Measurements from ENCODE around the gene DENND2A.
"Not testable (repeated sequence)": the region's sequence is repeated elsewhere in the genome, so short reads cannot be mapped to it uniquely, and the experiment has no call there.

DENND2A gene

GRCh38 chr7:140646931-140647647 is 6.5 kb upstream of the DENND2A start:
- peak; percentile 30 for DNase-seq (ENCODE audit: low spot score)

- DNase-seq (ENCODE audit: low spot score) = no peak
Measured at GRCh38 chr7:140645166-140645900, 4.7 kb upstream of the DENND2A start.

GRCh38 chr7:140644761-140645160 is 4.1 kb upstream of the DENND2A start:
- not testable (repeated sequence) for DNase-seq (ENCODE audit: low spot score)

- DNase-seq (ENCODE audit: low spot score) = no peak
Measured at GRCh38 chr7:140643416-140643815, 2.8 kb upstream of the DENND2A start.

- DNase-seq (ENCODE audit: low spot score) = no peak
Measured at GRCh38 chr7:140641524-140642195, 1.0 kb upstream of the DENND2A start.

GRCh38 chr7:140640060-140640637 is 464 bp downstream of the DENND2A start:
- no peak for DNase-seq (ENCODE audit: low spot score)

GRCh38 chr7:140639366-140640053 is 1.1 kb downstream of the DENND2A start:
- DNase-seq (ENCODE audit: low spot score) = no peak

- DNase-seq (ENCODE audit: low spot score) = no peak
Measured at GRCh38 chr7:140638173-140638791, 2.3 kb downstream of the DENND2A start.

- DNase-seq (ENCODE audit: low spot score) = no peak
Measured at GRCh38 chr7:140637400-140637799, 3.2 kb downstream of the DENND2A start.

- DNase-seq (ENCODE audit: low spot score) = no peak
Measured at GRCh38 chr7:140635816-140636215, 4.8 kb downstream of the DENND2A start.

GRCh38 chr7:140635345-140635744 is 5.3 kb downstream of the DENND2A start:
- no peak for DNase-seq (ENCODE audit: low spot score)

GRCh38 chr7:140631602-140632001 is 9.0 kb downstream of the DENND2A start:
- no peak for DNase-seq (ENCODE audit: low spot score)

- DNase-seq (ENCODE audit: low spot score) = no peak
Measured at GRCh38 chr7:140631021-140631420, 9.6 kb downstream of the DENND2A start.

- no peak for DNase-seq (ENCODE audit: low spot score)
Measured at GRCh38 chr7:140625908-140626868, 14.4 kb downstream of the DENND2A start.

GRCh38 chr7:140625192-140625558 is 15.4 kb downstream of the DENND2A start:
- not testable (repeated sequence) for DNase-seq (ENCODE audit: low spot score)

GRCh38 chr7:140624392-140625191 is 16.0 kb downstream of the DENND2A start:
- no peak for DNase-seq (ENCODE audit: low spot score)

- DNase-seq (ENCODE audit: low spot score) = no peak
Measured at GRCh38 chr7:140623980-140624379, 16.6 kb downstream of the DENND2A start.

GRCh38 chr7:140621401-140622021 is 19.1 kb downstream of the DENND2A start:
- no peak for DNase-seq (ENCODE audit: low spot score)

- DNase-seq (ENCODE audit: low spot score) = not testable (repeated sequence)
Measured at GRCh38 chr7:140619915-140620510, 20.6 kb downstream of the DENND2A start.
